ENCODE measurements around the gene SORCS1.

The SORCS1 gene

DNA sequence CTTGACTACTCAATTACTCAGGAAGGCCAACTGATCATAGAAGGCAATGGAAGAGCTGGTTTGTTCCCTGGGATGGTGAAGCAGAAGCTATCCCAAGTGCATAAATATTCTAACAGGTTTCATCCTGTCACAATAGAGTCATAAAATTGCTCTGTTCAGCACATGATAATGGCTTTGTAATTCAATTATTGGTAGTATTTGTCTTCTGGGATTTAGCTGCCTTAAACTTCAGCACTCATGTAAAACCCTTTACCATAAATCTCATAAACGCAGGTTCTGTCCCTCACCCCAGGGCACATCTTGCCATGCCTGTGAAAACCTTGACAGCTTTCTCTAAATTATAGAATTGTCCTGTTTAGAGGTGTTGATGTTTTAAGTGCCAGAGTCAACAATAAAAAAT is 417.6 kb downstream of the SORCS1 start:
- DNase-seq (ENCODE audit: low read depth in 2 of 2) = no peak

DNA sequence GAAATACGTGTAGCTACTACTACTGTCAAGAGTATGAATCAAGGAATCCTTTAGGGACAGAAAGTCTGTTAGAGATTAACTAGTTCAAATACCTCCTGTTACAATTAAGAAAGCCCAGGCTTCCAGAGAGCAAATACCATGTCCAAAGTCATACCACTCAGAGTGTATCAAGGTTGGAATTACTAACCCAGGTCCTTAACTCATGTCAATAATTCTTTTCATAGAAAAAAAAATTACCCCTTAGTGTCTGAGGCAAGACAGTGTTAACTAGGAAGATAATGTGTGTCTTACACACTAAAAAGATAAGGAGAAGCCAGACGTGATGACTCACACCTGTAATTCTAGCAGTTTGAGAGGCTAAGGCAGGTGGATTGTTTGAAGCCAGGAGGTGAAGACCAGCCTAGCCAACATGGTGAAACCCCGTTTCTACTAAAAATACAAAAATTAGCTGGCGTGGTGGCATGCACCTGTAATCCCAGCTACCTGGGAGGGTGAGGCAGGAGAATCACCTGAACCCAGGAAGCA is 423.4 kb downstream of the SORCS1 start:
- DNase-seq (ENCODE audit: low read depth in 2 of 2) = no peak

DNA sequence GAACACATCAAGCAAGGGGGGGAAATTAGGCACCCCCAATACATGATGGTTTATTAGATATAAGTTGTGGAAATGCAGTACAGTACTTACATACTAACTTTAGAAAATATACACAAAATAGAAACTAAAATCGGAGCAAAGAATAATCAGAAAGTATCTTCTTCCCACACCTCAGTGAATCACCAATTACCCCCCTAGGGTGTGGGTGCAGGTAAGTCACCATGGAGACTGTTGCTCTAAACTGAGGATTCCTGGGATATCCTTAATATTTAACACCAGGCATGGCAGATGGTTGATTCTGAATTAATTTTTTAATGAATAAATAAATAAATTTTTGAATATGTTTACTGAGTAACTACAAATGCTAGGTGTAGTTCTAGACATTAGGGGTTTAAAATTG is 424.4 kb downstream of the SORCS1 start:
- no peak for DNase-seq (ENCODE audit: low read depth in 2 of 2)

DNA sequence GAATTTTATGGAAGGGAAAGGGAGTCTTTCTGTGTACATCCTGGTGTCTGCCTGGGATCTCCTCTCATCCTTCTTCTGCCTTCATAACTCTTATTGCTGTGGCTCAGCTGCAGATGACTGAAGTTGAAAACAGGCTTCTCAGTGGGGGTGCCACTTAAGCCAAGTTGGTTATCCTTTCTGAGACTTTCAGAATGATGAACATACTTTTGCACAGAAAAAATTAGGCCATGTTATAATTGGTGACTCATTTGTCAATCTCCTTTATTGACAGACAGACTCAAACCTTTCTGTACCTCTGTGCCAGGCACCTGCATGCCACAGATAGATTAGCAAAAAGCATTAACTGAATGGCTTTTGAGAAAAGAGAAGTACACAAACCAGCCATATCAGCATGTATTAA is 430.3 kb downstream of the SORCS1 start:
- DNase-seq (ENCODE audit: low read depth in 2 of 2) = no peak

DNA sequence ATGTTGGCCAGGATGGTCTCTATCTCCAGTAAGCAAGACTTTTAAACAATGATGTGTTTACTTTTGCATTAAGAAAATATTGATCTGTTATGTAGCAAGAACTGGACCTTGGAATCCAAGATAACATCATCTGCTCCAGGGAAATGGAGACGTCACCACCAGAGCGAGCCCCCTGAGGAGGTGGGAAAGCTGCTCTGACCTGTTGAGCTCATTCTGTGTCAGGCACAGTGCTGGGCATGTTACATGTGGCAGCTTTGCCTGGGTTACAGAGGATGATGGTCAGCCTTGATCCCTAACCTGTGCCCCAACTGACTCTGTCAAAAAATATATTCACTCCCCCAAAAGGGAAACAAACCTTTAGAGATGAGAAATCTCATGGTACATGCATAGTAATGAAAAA is 436.3 kb downstream of the SORCS1 start:
- DNase-seq (ENCODE audit: low read depth in 2 of 2) = no peak

DNA sequence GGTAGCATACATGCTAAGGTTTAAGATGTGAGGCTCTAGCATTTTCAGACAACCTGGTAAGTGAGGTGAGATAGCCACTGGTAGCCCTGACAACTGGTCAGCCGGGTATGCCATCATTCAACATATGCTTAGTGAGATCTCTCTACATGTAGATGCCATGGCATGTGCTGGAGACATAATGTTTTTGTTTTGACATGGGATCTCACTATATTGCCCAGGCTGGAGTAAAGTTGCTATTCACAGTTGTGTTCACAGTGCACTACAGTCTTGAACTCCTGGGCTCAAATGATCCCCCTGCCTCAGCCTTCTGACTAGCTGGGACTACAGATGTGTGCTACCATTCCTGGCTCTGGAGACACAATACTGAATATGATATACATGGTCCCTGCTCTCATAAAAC is 437.3 kb downstream of the SORCS1 start:
- DNase-seq (ENCODE audit: low read depth in 2 of 2) = no peak

DNA sequence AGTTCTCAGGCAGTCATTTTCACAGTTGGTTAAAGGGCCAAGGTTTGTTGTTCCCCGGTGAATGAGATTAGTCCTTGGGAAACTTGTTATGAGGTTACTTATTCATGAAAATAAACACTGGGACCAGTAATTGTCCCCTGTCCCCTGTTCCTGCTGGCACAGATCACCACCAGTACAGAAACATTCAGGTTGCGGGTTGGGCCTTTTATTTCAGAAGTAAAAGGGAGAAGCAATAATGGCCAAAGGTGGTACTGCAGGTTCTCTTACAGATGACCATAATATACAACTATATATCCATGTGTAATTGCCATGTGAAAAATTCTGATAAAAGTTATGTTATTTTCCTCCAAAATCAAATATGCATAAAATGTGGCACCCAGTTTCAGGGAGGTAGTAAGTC is 442.0 kb downstream of the SORCS1 start:
- no peak for DNase-seq (ENCODE audit: low read depth in 2 of 2)

DNA sequence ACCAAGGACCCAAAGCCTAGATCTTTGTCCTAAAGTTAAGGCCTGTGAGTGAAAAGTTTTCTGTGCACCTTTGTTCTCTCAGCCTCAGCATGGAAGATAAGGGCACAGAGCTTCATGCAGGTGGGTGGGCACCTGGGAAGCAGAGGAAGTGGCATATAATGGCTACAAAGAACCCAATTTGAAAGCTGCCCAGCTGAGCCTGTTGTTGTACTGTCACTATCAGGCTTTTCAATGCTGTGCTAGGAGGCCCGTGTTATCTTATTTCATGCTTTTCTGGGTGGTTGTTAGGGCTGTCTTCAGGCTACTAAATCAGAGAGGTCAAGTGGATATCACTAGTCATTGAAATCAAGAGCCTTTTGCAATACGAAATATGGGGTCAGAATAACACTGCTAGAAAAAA is 443.8 kb downstream of the SORCS1 start:
- no peak for DNase-seq (ENCODE audit: low read depth in 2 of 2)

DNA sequence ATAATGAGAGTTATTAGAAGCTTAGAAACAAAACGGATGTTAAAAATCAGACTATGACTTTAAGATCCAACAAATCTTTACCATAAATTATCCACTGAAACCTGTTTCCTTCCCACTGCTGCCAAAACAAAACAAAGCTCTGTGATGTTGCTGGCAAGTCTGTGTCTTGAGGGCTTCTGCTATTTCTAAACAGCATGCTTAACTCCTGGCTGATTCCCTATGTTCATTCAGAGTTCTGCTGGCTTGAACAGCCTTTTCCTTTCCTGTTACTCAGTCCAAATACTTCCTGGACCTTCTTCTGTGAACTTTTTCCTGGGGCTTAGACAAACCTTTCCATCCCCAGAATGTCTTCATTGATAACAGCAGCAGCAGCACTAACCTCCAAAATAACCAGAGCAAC is 448.1 kb downstream of the SORCS1 start:
- DNase-seq (ENCODE audit: low read depth in 2 of 2) = no peak

DNA sequence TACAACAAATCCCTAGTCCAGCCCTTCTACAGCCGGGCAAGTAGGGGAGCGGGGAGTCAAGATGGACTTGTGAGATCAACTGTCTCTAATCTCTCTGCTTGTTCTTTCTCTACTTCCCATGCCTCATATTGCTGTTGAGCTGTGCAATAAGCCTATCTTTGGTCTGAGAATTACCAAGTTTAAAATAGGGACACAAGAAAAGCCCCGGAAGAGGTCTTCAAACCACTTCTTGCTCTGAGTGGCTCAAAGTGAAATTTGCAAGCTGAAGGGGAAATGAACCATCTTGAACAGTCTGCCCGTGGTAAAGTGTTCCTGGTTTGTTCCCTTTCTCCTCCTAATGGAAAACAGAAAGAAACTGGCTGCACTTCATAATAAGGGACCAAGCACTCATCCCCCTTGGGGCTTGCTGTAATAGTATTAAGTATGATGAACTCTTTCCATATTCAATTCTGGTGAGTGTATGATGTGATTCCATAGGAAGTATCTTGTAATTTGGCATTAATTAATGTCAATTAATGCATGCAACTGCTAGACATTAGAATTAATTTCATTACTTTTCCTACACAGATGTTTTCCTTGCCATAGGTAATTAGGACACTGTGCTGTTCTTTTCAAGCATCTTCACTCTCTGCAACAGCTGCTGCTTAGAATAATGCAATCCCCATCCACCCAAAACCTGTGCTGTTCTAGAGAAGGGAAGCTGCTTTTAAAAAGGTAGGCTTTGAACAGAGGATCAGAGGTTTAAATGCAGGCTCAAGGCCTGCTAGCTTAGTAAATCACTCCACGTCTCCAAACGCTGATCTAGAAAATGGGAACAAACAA is 449.6 kb downstream of the SORCS1 start:
- no peak for DNase-seq (ENCODE audit: low read depth in 2 of 2)

DNA sequence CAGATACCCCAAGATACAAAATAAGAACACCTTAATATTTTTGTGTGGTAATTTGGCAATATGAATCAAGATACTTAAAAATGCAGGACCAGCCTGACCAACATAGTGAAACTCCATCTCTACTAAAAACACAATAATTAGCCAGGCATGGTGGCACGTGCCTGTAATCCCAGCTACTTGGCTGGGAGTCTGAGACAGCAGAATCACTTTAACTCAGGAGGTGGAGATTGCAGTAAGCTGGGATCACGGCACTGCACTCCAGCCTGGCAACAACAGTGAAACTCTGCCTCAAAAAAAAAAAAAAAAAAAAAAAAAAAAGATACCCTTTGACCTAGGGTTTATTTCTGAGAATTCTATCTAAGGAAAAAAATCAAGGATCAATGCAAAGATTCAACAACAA is 450.7 kb downstream of the SORCS1 start:
- no peak for DNase-seq (ENCODE audit: low read depth in 2 of 2)

DNA sequence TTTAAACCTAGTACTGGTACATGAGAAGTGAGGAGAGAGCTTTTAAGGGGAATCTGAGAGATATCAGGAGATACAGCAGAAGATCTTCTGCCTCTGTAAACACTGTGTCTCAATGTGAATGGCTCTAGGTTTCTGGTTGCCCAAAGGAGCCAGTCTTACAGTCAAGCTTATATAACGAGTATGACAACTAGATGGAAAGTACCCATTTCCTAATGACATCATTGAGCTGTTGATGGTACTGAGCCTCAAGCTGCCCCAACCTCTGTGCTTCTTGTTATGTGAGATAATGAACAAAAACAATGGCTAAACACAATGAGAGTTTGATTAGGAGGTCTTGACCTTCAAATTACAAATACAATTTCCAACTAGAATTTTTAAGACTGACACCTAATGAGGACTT is 451.5 kb downstream of the SORCS1 start:
- DNase-seq (ENCODE audit: low read depth in 2 of 2) = no peak

DNA sequence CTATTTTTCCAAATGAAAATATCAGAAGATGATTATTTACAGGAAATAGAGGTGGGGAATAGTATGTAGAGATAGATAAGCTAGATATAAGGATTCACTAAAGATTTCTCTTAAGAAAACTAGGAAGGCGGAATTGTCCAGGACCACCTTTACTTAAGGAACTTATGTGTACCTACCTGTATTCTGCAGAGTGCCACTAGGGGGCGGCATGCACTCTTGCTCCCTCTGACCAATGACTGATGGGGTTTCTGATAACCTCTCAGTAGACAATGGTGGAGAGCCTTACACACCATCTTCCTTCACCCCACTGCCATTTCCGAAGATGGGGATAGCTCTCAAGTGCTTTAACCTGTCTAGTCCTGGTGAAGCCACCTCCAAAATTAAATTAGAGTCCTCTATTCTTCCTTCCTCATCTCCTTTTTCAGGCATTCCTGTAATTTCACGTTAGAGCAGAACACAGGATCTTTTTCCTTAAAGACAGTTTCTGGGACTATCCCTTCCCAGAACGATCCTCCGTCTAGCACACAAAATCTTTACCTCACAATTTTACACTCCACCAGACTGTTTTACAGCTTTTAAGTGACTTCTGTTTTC is 453.1 kb downstream of the SORCS1 start:
- peak in 1 of 2 donors; percentile 1 for DNase-seq (ENCODE audit: low read depth in 2 of 2)

DNA sequence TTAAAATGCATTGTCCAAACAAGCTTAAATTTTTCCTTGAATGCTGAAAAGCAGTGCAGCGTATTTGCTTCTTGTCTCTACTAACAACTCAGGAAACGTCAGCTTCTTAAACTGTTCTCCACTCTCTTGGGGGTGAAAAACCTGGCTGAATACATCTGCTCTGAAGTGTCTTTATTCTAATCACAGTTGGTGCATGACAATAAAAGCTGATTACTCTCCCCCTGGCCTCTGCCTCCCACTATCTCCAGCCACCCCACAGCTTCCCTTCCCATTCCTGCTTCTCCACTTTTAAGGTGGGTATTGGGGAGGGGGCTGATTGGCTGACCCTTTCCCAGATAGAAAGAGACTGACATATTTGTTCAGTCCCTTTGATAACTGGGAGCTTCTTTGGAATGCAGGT is 456.0 kb downstream of the SORCS1 start:
- no peak for DNase-seq (ENCODE audit: low read depth in 2 of 2)

DNA sequence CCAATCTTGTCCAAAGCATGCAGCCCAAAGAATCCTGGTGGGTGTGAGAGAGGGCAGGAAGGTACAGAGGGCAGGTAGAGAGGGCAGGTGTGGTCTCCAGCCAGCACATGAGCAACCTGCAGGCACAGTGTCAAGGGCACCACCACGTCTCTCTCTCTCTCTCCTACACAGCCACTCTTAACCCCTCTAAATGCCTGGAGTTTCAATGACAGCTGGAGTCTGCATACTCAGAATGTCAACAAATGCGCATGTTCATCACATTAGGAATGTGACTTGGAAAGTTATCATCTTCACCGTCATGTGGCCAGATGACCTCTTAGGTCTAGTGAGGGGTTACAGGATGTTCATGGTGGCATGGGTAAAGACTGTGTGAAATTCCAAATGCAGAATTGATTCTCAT is 456.8 kb downstream of the SORCS1 start:
- DNase-seq (ENCODE audit: low read depth in 2 of 2) = no peak

DNA sequence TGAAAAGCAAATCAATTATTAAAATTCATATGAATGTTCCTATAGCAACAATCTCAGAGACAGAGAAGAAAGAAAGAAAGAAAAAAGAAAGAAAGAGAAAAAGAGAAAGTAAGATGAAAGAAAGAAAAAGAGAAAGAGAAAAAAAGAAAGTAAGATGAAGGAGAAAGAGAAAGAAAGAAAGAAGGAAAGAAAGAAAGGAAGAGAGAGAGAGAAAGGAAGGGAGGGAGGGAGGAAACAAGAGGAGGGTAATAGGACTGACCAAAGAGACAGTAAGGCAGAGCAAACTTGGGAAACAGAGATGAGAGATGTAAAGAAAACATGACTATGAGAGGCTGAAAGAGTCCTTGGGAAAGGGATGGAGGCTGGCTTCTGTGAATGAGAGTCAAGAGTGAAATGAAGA is 458.4 kb downstream of the SORCS1 start:
- DNase-seq (ENCODE audit: low read depth in 2 of 2) = no peak

DNA sequence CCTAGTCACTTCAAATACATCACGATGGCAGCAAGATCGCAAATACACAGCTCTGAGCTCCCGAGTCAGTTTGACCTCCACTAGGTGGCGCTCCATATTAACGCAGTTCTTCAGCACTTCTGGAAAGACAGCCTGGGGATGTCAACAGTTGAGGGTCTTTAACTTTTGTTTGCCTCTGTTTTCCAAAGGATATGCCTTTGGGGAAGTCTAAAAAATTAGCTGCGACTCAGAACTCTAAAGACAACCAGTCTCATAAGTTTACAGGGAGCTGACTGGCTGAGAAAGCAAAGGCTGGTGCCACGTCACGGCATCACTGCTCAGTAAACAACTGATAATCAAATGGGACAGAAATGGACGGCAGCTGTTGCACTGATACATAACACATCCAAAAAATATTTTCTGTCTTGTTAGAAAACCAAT is 458.8 kb downstream of the SORCS1 start:
- no peak for DNase-seq (ENCODE audit: low read depth in 2 of 2)

DNA sequence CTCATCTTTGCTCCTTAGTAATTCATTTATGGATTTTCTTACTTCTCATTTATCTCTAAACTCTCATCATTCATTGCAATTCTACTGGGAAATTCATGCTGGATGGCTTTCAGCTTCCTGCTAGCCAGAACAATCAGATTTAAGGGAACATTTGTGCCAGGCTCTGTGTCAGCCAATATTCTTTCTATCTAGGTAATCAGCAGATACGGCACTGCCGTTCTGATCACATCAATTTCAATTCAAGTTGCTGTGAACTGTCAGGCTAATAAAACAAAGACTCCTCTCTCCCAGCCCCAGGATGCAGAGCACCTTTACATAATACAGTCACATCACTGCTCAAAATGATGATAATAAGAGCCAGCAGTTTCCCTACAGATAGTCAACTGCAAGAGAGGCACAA is 468.3 kb downstream of the SORCS1 start:
- DNase-seq (ENCODE audit: low read depth in 2 of 2) = no peak

DNA sequence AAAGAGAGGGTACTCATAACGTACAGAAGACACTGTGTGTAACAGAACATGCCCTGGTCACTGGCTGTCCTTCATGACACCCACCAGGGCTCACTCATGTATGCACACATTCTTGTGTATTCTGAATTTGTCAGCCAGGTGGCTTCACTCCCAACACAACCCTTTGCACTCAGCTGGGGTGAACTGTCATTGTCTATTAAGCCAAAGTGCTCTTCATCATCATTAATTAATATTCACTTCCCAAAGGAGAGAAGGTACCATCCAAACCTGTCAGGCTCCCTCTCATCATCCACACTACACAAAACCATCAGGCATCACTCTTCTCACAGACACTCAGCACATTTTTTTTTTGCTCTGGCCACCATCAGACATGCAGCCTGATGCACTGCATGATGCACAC is 469.8 kb downstream of the SORCS1 start:
- no peak for DNase-seq (ENCODE audit: low read depth in 2 of 2)

DNA sequence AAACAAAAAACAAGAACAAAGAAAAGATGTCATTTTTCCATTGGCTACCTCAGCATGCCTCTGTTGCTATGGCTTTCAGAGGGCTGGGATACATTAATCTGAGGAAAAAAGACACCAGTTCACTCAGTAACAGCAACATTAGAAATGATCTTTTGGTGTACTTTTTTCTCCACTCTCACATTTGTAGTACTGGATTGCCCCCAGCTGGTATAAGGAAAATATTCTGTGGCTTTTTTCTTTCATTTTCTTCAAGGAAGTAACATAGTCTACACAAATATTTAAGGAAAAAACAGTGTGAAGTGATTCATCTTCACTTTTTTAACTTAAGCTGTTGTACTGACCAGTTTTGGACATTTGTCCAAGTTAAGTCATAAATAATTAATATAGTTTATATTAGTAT is 482.3 kb downstream of the SORCS1 start:
- DNase-seq (ENCODE audit: low read depth in 2 of 2) = no peak

DNA sequence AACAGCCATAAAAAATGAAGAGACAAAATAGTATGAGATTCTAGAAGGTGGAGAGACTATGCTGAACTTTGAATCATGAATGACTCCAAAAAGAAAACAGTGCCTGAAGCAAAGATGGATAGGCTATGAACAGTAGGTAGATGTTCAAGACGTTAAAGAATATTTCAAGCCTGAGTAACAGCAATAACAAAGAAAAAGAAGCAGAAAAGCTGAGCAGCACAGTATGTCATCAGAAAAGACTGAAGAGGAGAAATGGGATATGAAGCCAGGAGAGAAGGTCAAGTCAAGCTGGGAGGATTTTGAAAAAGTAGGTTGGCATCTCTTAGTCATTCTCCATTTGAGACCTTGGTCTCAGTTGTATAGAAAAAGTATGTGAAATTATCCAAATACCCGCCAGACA is 484.4 kb downstream of the SORCS1 start:
- no peak for DNase-seq (ENCODE audit: low read depth in 2 of 2)

DNA sequence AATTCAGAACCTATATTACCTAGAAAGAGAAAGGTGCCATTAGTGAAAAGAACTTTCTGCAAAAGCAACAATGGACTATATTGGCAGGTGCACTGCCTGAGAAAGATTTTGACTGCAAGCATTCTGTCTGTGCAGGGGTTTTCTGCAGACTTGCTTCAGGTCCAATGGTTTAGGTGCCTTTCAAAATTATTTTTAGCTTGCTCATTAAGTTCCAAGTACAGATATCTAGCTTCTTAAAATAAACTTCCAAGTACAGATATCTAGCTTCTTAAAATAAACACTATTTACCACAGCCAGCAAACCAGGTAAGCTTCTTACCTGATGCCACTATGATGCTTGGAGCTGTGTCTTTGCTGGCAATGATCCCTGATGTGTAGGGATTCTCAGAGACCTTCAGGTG is 485.2 kb downstream of the SORCS1 start:
- no peak for DNase-seq (ENCODE audit: low read depth in 2 of 2)

DNA sequence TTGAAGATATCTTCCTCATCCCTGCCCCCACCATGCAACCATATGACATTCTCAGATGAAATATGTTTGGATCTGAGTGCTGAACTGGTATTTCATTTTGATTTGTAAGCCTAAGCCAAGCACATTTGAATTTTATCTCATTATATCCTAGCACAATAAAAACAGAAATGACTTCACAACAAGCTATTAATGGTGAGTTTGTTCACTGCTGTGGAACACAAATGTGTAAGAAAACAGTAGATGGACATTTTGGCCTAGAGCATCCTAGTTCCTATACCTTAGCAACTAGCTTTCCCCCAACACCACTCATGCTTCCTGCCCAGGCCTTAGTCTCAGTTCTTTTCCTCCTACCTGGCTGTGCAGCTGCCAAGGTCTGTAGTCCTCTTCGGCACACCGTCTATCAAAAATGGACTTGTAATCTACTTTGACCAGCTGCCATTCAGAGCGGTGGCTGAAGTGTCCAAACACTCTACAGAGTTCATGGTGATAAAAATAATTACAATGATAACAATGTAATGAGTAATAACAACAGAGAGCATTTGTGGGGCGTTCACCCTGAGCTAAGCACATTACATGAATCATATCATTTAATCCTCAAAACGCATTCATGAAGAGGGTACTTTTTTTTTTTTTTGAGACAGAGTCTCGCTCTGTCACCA is 491.9 kb downstream of the SORCS1 start:
- no peak for DNase-seq (ENCODE audit: low read depth in 2 of 2)
